HUES6 (cell line): ENCODE measurements around the gene CXorf49.
"Not testable (repeated sequence)": the region's sequence is repeated elsewhere in the genome, so short reads cannot be mapped to it uniquely, and the experiment has no call there.

Experiments
- H3K27ac ChIP-seq: 2 replicates; pipeline ENCODE4 v1.7.0; 2013; ENCODE audit warnings: low read depth, mild to moderate bottlenecking, low read length, inconsistent platforms
- H3K27me3 ChIP-seq: 2 replicates; pipeline ENCODE4 v1.6.1; 2013; ENCODE audit warnings: low read length; ENCODE audit not compliant: control insufficient read depth, insufficient read depth
- H3K36me3 ChIP-seq: 2 replicates; pipeline ENCODE4 v1.6.1; 2013; ENCODE audit warnings: low read length; ENCODE audit not compliant: control insufficient read depth, insufficient read depth
- H3K4me1 ChIP-seq: 2 replicates; pipeline ENCODE4 v1.6.1; 2013; ENCODE audit warnings: low read length; ENCODE audit not compliant: control insufficient read depth, insufficient read depth
- H3K4me3 ChIP-seq: 2 replicates; pipeline ENCODE4 v1.5.1; 2013; ENCODE audit warnings: low read depth, low read length
- H3K9ac ChIP-seq: one replicate; pipeline ENCODE4 v1.6.1; 2013; ENCODE audit warnings: mild to moderate bottlenecking, low read length
- H3K9me3 ChIP-seq: 2 replicates; pipeline ENCODE4 v1.6.1; 2013; ENCODE audit warnings: low read depth, low read length; ENCODE audit not compliant: control insufficient read depth, insufficient read depth

The CXorf49 gene

DNA sequence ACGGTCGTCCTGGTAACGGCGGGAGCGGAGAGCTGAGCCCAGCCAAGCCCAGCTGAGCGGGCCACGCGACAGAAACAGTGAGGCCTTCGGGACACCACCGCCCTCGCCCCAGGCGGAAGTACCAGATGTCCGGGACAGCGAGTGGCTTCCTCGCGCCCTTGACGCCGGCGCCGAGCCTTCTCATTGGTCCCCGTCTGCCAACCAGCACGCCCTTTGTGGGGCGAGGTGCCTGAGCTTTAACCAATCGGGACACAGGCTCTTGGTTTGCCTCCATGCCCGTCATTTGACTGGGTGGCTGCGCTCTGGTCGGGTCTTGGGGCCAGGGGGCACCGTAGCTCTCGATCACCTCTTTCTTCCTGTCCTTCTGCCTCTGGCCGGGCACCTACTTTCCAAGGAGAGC lies at the start of gene CXorf49:
Gene CXorf49 (minus strand): TSS at position 101 of the 400 bp plus-strand sequence. CDS start 134 bp downstream, outside the sequence.
- H3K4me1 ChIP-seq, H3K27me3 ChIP-seq, H3K9ac ChIP-seq, H3K27ac ChIP-seq, H3K9me3 ChIP-seq, H3K36me3 ChIP-seq, H3K4me3 ChIP-seq: not testable (repeated sequence)

DNA sequence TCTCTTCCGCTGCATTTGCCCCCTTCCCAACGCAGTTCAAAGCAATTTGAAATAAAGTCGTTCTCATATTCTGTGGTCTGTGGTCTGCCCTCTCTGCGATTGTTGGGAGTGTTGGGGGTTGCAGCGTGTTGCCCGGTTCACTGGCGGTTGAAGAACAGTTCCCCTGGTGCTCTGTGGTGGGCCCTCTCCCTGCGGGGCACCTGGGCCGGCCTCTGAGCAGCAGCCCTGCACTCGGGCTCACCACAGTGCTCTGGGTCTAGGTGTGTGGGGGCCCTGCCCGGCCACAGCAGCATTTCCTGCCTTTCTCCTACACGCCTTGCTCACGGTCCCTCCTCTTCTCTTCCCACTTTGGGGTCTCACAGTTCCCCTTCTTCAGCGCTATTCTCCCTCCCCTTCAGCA lies 49.0 kb upstream of the CXorf49 start:
- H3K9me3 ChIP-seq, H3K27me3 ChIP-seq, H3K4me1 ChIP-seq, H3K4me3 ChIP-seq, H3K27ac ChIP-seq, H3K36me3 ChIP-seq, H3K9ac ChIP-seq: not testable (repeated sequence)

DNA sequence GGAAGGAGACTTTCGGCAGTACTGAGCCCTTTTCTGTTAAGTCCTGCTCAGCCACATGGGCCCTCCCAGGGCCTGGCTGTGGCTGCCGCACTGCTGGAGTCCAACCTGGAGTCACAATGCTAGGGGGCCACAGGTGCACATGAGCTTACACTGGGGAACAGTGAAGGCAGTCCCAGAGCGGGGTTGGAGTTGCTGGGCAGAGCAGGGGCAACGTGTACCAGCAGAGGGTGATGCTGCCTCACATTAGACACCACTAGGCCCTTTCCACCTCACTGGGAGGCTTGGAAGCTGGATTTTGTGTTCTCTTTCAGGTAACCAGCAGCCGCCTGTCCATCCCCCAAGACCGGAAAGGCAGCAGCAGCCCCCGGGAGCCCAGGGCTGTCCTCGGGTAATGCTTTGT lies 47.5 kb upstream of the CXorf49 start:
- H3K4me3 ChIP-seq, H3K27me3 ChIP-seq, H3K9me3 ChIP-seq, H3K36me3 ChIP-seq, H3K27ac ChIP-seq, H3K4me1 ChIP-seq, H3K9ac ChIP-seq: not testable (repeated sequence)

DNA sequence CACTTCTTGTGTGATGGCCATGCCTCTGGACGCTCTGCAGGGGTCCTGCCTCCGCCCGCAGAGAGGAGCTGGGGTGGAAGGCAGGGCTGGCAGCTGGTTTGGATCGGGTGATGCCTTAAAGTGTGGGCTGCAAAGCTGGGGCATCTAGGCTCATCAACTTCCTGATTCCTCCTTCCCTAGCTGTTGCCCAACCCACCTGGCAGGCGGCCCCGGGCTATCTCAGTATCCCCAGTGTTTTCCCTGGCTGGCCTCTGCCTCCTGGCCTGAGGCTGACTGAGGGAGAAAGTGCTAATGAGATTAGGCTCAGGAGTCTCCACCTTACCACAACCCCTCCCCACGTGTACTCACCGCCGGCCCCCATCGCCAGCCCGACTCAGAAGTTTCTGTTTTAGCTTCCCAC lies 46.7 kb upstream of the CXorf49 start:
- H3K27ac ChIP-seq, H3K4me3 ChIP-seq, H3K9me3 ChIP-seq, H3K27me3 ChIP-seq, H3K4me1 ChIP-seq, H3K9ac ChIP-seq, H3K36me3 ChIP-seq: not testable (repeated sequence)

DNA sequence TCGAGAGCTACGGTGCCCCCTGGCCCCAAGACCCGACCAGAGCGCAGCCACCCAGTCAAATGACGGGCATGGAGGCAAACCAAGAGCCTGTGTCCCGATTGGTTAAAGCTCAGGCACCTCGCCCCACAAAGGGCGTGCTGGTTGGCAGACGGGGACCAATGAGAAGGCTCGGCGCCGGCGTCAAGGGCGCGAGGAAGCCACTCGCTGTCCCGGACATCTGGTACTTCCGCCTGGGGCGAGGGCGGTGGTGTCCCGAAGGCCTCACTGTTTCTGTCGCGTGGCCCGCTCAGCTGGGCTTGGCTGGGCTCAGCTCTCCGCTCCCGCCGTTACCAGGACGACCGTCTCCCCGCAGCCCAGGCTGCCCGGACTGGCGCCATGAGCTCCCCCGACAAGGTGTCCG lies 45.0 kb upstream of the CXorf49 start, which contains the start of gene CXorf49B:
Gene CXorf49B (plus strand): TSS at position 301 of the 400 bp plus-strand sequence. CDS start 75 bp downstream, at position 376.
- H3K36me3 ChIP-seq, H3K4me3 ChIP-seq, H3K9me3 ChIP-seq, H3K4me1 ChIP-seq, H3K27me3 ChIP-seq, H3K9ac ChIP-seq, H3K27ac ChIP-seq: not testable (repeated sequence)

DNA sequence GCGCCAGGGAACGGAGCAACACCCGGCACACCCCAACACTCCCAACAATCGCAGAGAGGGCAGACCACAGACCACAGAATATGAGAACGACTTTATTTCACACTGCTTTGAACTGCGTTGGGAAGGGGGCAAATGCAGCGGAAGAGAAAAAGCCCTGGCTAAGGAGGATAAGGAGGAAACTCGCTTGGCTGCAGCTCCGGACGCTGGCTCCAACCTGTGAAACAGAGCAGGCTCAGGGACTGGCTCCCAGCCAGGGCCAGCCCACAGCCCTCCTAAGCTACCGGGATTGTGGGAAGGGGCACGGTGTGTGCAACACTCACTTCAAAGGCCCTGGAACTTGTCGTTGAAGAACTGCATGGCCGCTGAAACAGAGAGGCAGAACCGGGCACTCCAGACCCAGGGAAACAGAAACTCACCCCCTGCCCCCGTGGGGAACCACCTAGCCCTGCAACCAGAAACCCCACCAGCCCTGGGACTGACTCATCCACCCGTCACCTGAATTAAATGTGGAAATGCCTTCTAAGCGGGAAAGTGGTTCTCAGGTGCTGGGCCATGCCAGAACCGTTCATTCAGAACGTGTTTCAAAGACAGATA lies 42.7 kb upstream of the CXorf49 start:
- not testable (repeated sequence) for H3K27ac ChIP-seq, H3K4me3 ChIP-seq, H3K4me1 ChIP-seq, H3K9ac ChIP-seq, H3K9me3 ChIP-seq, H3K27me3 ChIP-seq, H3K36me3 ChIP-seq

DNA sequence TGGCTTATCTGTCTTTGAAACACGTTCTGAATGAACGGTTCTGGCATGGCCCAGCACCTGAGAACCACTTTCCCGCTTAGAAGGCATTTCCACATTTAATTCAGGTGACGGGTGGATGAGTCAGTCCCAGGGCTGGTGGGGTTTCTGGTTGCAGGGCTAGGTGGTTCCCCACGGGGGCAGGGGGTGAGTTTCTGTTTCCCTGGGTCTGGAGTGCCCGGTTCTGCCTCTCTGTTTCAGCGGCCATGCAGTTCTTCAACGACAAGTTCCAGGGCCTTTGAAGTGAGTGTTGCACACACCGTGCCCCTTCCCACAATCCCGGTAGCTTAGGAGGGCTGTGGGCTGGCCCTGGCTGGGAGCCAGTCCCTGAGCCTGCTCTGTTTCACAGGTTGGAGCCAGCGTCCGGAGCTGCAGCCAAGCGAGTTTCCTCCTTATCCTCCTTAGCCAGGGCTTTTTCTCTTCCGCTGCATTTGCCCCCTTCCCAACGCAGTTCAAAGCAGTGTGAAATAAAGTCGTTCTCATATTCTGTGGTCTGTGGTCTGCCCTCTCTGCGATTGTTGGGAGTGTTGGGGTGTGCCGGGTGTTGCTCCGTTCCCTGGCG lies 2.3 kb upstream of the CXorf49 start:
- not testable (repeated sequence) for H3K27ac ChIP-seq, H3K9ac ChIP-seq, H3K4me1 ChIP-seq

DNA sequence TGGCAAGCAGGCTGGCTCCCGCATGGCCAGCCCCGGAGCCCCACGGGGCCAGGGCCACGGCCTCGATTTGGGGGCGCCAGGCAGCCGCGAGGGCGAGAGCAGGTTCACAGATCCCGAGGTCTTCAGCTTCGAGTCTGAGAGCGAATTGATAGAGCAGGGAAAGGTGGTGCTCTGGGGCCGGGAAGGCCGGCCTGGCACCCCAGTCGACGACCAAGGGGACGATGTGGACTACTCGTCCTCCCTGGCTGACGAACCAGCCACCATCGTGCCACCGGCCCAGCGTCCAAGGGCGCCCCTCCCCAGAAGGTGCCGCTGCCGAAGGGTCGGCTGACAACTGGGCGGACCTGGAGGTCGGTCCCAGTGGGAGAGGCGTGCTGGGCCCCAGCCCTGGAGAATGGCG lies 1.1 kb upstream of the CXorf49 start:
- H3K9ac ChIP-seq, H3K36me3 ChIP-seq, H3K27me3 ChIP-seq, H3K27ac ChIP-seq, H3K4me1 ChIP-seq, H3K9me3 ChIP-seq, H3K4me3 ChIP-seq: not testable (repeated sequence)

More for the DNA sequence above, 2.3 kb upstream of the CXorf49 start:
- H3K9me3 ChIP-seq, H3K27me3 ChIP-seq, H3K4me3 ChIP-seq, H3K36me3 ChIP-seq: not testable (repeated sequence)

DNA sequence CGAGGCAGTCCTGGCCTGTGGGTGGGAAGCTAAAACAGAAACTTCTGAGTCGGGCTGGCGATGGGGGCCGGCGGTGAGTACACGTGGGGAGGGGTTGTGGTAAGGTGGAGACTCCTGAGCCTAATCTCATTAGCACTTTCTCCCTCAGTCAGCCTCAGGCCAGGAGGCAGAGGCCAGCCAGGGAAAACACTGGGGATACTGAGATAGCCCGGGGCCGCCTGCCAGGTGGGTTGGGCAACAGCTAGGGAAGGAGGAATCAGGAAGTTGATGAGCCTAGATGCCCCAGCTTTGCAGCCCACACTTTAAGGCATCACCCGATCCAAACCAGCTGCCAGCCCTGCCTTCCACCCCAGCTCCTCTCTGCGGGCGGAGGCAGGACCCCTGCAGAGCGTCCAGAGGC lies 1.8 kb downstream of the CXorf49 start:
- not testable (repeated sequence) for H3K36me3 ChIP-seq, H3K27me3 ChIP-seq, H3K9me3 ChIP-seq, H3K27ac ChIP-seq, H3K9ac ChIP-seq, H3K4me3 ChIP-seq, H3K4me1 ChIP-seq

DNA sequence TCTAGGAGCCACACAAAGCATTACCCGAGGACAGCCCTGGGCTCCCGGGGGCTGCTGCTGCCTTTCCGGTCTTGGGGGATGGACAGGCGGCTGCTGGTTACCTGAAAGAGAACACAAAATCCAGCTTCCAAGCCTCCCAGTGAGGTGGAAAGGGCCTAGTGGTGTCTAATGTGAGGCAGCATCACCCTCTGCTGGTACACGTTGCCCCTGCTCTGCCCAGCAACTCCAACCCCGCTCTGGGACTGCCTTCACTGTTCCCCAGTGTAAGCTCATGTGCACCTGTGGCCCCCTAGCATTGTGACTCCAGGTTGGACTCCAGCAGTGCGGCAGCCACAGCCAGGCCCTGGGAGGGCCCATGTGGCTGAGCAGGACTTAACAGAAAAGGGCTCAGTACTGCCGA lies 2.5 kb downstream of the CXorf49 start:
- not testable (repeated sequence) for H3K4me3 ChIP-seq, H3K9ac ChIP-seq, H3K27me3 ChIP-seq, H3K4me1 ChIP-seq, H3K36me3 ChIP-seq, H3K27ac ChIP-seq, H3K9me3 ChIP-seq

DNA sequence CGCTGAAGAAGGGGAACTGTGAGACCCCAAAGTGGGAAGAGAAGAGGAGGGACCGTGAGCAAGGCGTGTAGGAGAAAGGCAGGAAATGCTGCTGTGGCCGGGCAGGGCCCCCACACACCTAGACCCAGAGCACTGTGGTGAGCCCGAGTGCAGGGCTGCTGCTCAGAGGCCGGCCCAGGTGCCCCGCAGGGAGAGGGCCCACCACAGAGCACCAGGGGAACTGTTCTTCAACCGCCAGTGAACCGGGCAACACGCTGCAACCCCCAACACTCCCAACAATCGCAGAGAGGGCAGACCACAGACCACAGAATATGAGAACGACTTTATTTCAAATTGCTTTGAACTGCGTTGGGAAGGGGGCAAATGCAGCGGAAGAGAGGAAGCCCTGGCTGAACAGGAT lies 4.0 kb downstream of the CXorf49 start:
- H3K27ac ChIP-seq, H3K9me3 ChIP-seq, H3K27me3 ChIP-seq, H3K36me3 ChIP-seq, H3K9ac ChIP-seq, H3K4me3 ChIP-seq, H3K4me1 ChIP-seq: not testable (repeated sequence)

DNA sequence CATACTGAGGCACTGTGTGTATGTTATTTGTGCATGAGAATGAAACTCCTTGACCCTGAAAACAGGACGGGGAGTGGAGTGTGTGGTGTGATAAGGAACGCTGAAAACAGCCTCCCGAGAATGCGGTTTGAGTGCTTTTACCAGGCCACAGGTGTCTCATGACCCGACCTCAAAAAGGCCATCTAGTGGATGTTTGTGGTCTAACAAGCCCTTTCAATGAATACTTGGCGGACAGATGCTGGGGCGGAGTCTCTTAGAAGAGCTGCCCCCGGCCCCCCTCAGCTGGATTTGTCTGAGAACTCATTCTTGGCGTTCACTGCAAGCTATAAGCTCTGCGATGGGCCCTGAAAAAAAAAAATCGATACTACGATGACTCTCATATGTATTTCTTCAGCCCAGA lies 15.2 kb downstream of the CXorf49 start:
- not testable (repeated sequence) for H3K9ac ChIP-seq, H3K4me1 ChIP-seq, H3K9me3 ChIP-seq, H3K4me3 ChIP-seq, H3K27ac ChIP-seq, H3K36me3 ChIP-seq, H3K27me3 ChIP-seq
